BLaER1 treated with 17β-estradiol and CSF1 and Interleukin-3, amounts not matched to agents 10 nM and 100 nM (cell line): ENCODE data around the gene TFCP2L1.
A peak's percentile ranks its signal among the peaks of the same experiment; 100 is the strongest.

ENCODE experiments used
- H3K27ac ChIP-seq, 11 experiments: shearing (Covaris generic); formaldehyde crosslinking; 2 replicates each; pipeline ENCODE4 v1.8.1; 2022
- H3K27me3 ChIP-seq, 11 experiments: shearing (Covaris generic); formaldehyde crosslinking; 2 replicates each; pipeline ENCODE4 v1.8.1; 2022
- H3K36me3 ChIP-seq, 11 experiments: shearing (Covaris generic); formaldehyde crosslinking; 2 replicates each; pipeline ENCODE4 v1.8.1; 2022
- H3K4me1 ChIP-seq, 10 experiments: shearing (Covaris generic); formaldehyde crosslinking; 2 replicates each; pipeline ENCODE4 v1.8.1; 2022
- H3K4me2 ChIP-seq, 11 experiments: shearing (Covaris generic); formaldehyde crosslinking; 2 replicates each; pipeline ENCODE4 v1.8.1; 2022
- H3K4me3 ChIP-seq, 10 experiments: shearing (Covaris generic); formaldehyde crosslinking; 2 replicates each; pipeline ENCODE4 v1.8.1; 2022
- H3K9ac ChIP-seq, 11 experiments: shearing (Covaris generic); formaldehyde crosslinking; 2 replicates each; pipeline ENCODE4 v1.8.1; 2022
- H3K9me3 ChIP-seq, 11 experiments: shearing (Covaris generic); formaldehyde crosslinking; replicated peaks in 1 of 11; 2 replicates each; pipeline ENCODE4 v1.8.1; 2022
- H4K20me1 ChIP-seq, 11 experiments: shearing (Covaris generic); formaldehyde crosslinking; 2 replicates each; pipeline ENCODE4 v1.8.1; 2022
- Cebpa-rat ChIP-seq, 11 experiments: shearing (Covaris generic); IDR thresholded peaks; 2 replicates each; pipeline ENCODE4 v1.8.1; 2022

TFCP2L1 gene

GRCh38 chr2:121201796-121202195 is 83.2 kb downstream of the TFCP2L1 start:
- H3K4me3 ChIP-seq, result no peak overlapping the region
- no peaks in the 10 kb centered on the region for H4K20me1 ChIP-seq
- H3K36me3 ChIP-seq, result no peaks in the 10 kb centered on the region
- no peak overlapping the region for H3K4me2 ChIP-seq
- H3K4me1 ChIP-seq, result peaks cover 0 to 24% (median 4%) of the 10 kb centered on the region in 10 experiments; a peak in 9 of 20 replicates
- H3K9me3 ChIP-seq, result no peaks in the 10 kb centered on the region
- H3K27me3 ChIP-seq, result no peaks in the 10 kb centered on the region
- H3K27ac ChIP-seq, result no peak overlapping the region
- no peak overlapping the region for H3K9ac ChIP-seq
- no peak for TF ChIP-seq Cebpa-rat (IDR thresholded peaks at IDR 0.05)

- no peak overlapping the region for H3K9ac ChIP-seq
- H3K27me3 ChIP-seq, result no peaks in the 10 kb centered on the region
- peaks cover 0 to 29% (median 4%) of the 10 kb centered on the region in 10 experiments; a peak in 9 of 20 replicates for H3K4me1 ChIP-seq
- no peak overlapping the region for H3K4me3 ChIP-seq
- no peaks in the 10 kb centered on the region for H4K20me1 ChIP-seq
- no peak overlapping the region for H3K4me2 ChIP-seq
- H3K9me3 ChIP-seq, result no peaks in the 10 kb centered on the region
- no peaks in the 10 kb centered on the region for H3K36me3 ChIP-seq
- no peak overlapping the region for H3K27ac ChIP-seq
- TF ChIP-seq Cebpa-rat (IDR thresholded peaks at IDR 0.05), result no peak
Measured at GRCh38 chr2:121200419-121201315, 84.3 kb downstream of the TFCP2L1 start.

- Histone ChIP-seq H3K4me3 (no peak overlapping the region), H4K20me1 (no peaks in the 10 kb centered on the region), H3K4me2 (no peak overlapping the region), H3K27me3 (no peaks in the 10 kb centered on the region), H3K9me3 (no peaks in the 10 kb centered on the region), H3K36me3 (no peaks in the 10 kb centered on the region), H3K9ac (no peak overlapping the region), H3K27ac (no peak overlapping the region), H3K4me1 (peaks cover 0 to 29% (median 4%) of the 10 kb centered on the region in 10 experiments; a peak in 9 of 20 replicates)
- no peak for TF ChIP-seq Cebpa-rat (IDR thresholded peaks at IDR 0.05)
Measured at GRCh38 chr2:121200011-121200347, 85.0 kb downstream of the TFCP2L1 start.

- H4K20me1 ChIP-seq, result no peaks in the 10 kb centered on the region
- no peak overlapping the region for H3K4me3 ChIP-seq
- peaks cover 0 to 29% (median 4%) of the 10 kb centered on the region in 10 experiments; a peak in 9 of 20 replicates for H3K4me1 ChIP-seq
- TF ChIP-seq Cebpa-rat (IDR thresholded peaks at IDR 0.05), result no peak
- no peak overlapping the region for H3K4me2 ChIP-seq
- no peak overlapping the region for H3K9ac ChIP-seq
- H3K9me3 ChIP-seq, result no peaks in the 10 kb centered on the region
- H3K27ac ChIP-seq, result 0 out of 22 replicates have a peak overlapping the region, but pooled peaks of 1 of the 11 experiments have one; percentile 75
- H3K36me3 ChIP-seq, result no peaks in the 10 kb centered on the region
- no peaks in the 10 kb centered on the region for H3K27me3 ChIP-seq
Measured at GRCh38 chr2:121199281-121200010, 85.6 kb downstream of the TFCP2L1 start.

GRCh38 chr2:121197369-121198091 is 87.5 kb downstream of the TFCP2L1 start:
- Histone ChIP-seq H3K36me3 (no peaks in the 10 kb centered on the region), H3K27ac (peak overlapping the region in 5 of 11 experiments; percentile 1 to 83 (median 52); a peak in 7 of 22 replicates), H4K20me1 (no peaks in the 10 kb centered on the region), H3K4me3 (no peak overlapping the region), H3K9me3 (no peaks in the 10 kb centered on the region), H3K4me2 (peak overlapping the region in 5 of 11 experiments; percentile 12 to 76 (median 67); a peak in 9 of 22 replicates), H3K27me3 (no peaks in the 10 kb centered on the region), H3K9ac (peak overlapping the region in 4 of 11 experiments; percentile 36 to 73 (median 54); a peak in 4 of 22 replicates), H3K4me1 (peaks cover 0 to 29% (median 4%) of the 10 kb centered on the region in 10 experiments; a peak in 9 of 20 replicates)
- no peak for TF ChIP-seq Cebpa-rat (IDR thresholded peaks at IDR 0.05)

- Histone ChIP-seq H3K36me3 (no peaks in the 10 kb centered on the region), H3K9ac (no peak overlapping the region), H3K27ac (peak overlapping the region in 2 of 11 experiments; percentile 75 to 83; a peak in 2 of 22 replicates), H3K9me3 (no peaks in the 10 kb centered on the region), H3K27me3 (no peaks in the 10 kb centered on the region), H4K20me1 (no peaks in the 10 kb centered on the region), H3K4me1 (peaks cover 0 to 29% (median 4%) of the 10 kb centered on the region in 10 experiments; a peak in 9 of 20 replicates), H3K4me3 (no peak overlapping the region), H3K4me2 (peak overlapping the region in 3 of 11 experiments; percentile 67 to 76 (median 74); a peak in 6 of 22 replicates)
- no peak for TF ChIP-seq Cebpa-rat (IDR thresholded peaks at IDR 0.05)
Measured at GRCh38 chr2:121196849-121197155, 88.2 kb downstream of the TFCP2L1 start.

- H3K4me3 ChIP-seq, result no peak overlapping the region
- H3K27ac ChIP-seq, result no peak overlapping the region; a peak in 1 of 22 replicates
- no peaks in the 10 kb centered on the region for H3K27me3 ChIP-seq
- H3K4me1 ChIP-seq, result peaks cover 0 to 29% (median 4%) of the 10 kb centered on the region in 10 experiments; a peak in 9 of 20 replicates
- peak overlapping the region in 3 of 11 experiments; percentile 67 to 76 (median 74); a peak in 4 of 22 replicates for H3K4me2 ChIP-seq
- no peak overlapping the region for H3K9ac ChIP-seq
- H3K36me3 ChIP-seq, result no peaks in the 10 kb centered on the region
- no peak for TF ChIP-seq Cebpa-rat (IDR thresholded peaks at IDR 0.05)
- no peaks in the 10 kb centered on the region for H4K20me1 ChIP-seq
- no peaks in the 10 kb centered on the region for H3K9me3 ChIP-seq
Measured at GRCh38 chr2:121196132-121196848, 88.7 kb downstream of the TFCP2L1 start.

- no peak overlapping the region for H3K4me2 ChIP-seq
- H4K20me1 ChIP-seq, result no peaks in the 10 kb centered on the region
- no peaks in the 10 kb centered on the region for H3K27me3 ChIP-seq
- no peak for TF ChIP-seq Cebpa-rat (IDR thresholded peaks at IDR 0.05)
- no peaks in the 10 kb centered on the region for H3K9me3 ChIP-seq
- no peaks in the 10 kb centered on the region for H3K36me3 ChIP-seq
- H3K4me1 ChIP-seq, result peaks cover 0 to 29% (median 6%) of the 10 kb centered on the region in 10 experiments; a peak in 14 of 20 replicates
- no peak overlapping the region for H3K9ac ChIP-seq
- no peak overlapping the region for H3K27ac ChIP-seq
- no peak overlapping the region for H3K4me3 ChIP-seq
Measured at GRCh38 chr2:121195036-121195435, 90.0 kb downstream of the TFCP2L1 start.
